Measurements from ENCODE around the gene MOB4.

DNA sequence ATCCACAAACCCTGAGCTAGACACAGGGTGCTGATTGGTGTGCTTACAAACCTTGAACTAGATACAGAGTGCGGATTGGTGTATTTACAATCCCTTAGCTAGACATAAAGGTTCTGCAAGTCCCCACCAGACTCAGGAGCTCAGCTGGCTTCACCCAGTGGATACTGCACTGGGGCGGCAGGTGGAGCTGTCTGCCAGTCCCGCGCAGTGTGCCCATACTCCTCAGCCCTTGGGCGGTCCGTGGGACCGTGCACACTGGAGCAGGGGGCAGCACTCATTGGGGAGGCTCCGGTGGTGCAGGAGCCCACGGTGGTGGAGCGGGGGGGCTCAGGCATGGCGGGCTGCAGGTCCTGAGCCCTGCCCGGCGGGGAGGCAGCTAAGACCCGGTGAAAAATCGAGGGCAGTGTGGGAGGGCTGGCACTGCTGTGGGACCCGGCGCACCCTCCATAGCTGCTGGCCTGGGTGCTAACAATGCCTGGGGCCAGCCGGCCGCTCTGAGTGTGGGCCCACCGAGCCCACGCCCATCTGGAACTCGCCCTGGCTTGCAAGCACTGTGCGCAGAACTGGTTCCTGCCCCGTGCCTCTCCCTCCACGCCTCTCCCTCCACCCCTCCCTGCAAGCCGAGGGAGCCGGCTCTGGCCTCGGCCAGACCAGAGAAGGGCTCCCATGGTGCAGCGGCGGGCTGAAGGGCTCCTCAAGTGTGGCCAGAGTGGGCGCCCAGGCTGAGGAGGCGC is 75.6 kb downstream of the MOB4 start:
- TF ChIP-seq POLR2A (IDR thresholded peaks at IDR 0.05; ENCODE audit: extremely low read depth, insufficient read length): no peak
- TF ChIP-seq, protein P1, sequence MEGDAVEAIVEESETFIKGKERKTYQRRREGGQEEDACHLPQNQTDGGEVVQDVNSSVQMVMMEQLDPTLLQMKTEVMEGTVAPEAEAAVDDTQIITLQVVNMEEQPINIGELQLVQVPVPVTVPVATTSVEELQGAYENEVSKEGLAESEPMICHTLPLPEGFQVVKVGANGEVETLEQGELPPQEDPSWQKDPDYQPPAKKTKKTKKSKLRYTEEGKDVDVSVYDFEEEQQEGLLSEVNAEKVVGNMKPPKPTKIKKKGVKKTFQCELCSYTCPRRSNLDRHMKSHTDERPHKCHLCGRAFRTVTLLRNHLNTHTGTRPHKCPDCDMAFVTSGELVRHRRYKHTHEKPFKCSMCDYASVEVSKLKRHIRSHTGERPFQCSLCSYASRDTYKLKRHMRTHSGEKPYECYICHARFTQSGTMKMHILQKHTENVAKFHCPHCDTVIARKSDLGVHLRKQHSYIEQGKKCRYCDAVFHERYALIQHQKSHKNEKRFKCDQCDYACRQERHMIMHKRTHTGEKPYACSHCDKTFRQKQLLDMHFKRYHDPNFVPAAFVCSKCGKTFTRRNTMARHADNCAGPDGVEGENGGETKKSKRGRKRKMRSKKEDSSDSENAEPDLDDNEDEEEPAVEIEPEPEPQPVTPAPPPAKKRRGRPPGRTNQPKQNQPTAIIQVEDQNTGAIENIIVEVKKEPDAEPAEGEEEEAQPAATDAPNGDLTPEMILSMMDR (IDR thresholded peaks at IDR 0.05; ENCODE audit: low read depth, low read length): no peak
